ENCODE measurements around the gene FBXW9. TPM values are rescaled to one million over a fixed set of nuclear protein-coding genes. Genes with fewer than 3 reads are reported as not detected.
"Not testable (repeated sequence)": the region's sequence is repeated elsewhere in the genome, so short reads cannot be mapped to it uniquely, and the experiment has no call there.

Gene FBXW9
- total RNA-seq, 1 donor from 2014 or later: 3.1 TPM

DNA sequence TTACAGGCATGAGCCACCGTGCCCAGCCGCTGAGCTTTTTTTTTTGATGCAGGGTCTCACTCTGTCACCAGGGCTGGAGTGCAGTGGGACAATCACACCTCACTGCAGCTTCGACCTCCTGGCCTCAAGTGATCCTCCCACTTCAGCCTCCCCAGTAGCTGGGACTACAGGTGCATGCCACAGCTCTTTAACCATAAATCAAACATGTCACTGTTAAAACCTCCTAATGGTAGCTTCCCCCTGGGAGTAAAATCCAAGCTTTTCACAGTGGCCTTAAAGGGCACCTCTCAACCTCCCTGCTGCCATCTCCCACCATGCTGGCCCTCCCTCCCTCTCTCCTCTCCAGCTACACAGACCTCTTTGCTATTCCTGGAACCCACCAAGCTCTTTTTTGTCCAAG, 10.6 kb downstream of the FBXW9 start:
- H3K4me3 ChIP-seq (ENCODE audit: low read length in 3 of 3): no peak overlapping the region
- peaks cover 3 to 7% (median 4%) of the 10 kb centered on the region in 3 donors for H3K4me1 ChIP-seq (ENCODE audit: control insufficient read depth in 3 of 3, insufficient read depth in 3 of 3, low read length in 3 of 3)
- H3K27me3 ChIP-seq (ENCODE audit: control insufficient read depth in 3 of 3, insufficient read depth in 3 of 3, low read length in 3 of 3): no peaks in the 10 kb centered on the region
- H3K9me3 ChIP-seq (ENCODE audit: control insufficient read depth in 3 of 3, low read length in 3 of 3): no peaks in the 10 kb centered on the region
- no peak overlapping the region for H3K27ac ChIP-seq (ENCODE audit: low read depth, low read length)
- H3K9ac ChIP-seq (ENCODE audit: low read depth in 1 of 3, low read length in 3 of 3): no peak overlapping the region
- peaks cover 0 to 2% (median 0%) of the 10 kb centered on the region in 3 donors for H3K36me3 ChIP-seq (ENCODE audit: control insufficient read depth in 3 of 3, insufficient read depth in 3 of 3, low read length in 3 of 3)

DNA sequence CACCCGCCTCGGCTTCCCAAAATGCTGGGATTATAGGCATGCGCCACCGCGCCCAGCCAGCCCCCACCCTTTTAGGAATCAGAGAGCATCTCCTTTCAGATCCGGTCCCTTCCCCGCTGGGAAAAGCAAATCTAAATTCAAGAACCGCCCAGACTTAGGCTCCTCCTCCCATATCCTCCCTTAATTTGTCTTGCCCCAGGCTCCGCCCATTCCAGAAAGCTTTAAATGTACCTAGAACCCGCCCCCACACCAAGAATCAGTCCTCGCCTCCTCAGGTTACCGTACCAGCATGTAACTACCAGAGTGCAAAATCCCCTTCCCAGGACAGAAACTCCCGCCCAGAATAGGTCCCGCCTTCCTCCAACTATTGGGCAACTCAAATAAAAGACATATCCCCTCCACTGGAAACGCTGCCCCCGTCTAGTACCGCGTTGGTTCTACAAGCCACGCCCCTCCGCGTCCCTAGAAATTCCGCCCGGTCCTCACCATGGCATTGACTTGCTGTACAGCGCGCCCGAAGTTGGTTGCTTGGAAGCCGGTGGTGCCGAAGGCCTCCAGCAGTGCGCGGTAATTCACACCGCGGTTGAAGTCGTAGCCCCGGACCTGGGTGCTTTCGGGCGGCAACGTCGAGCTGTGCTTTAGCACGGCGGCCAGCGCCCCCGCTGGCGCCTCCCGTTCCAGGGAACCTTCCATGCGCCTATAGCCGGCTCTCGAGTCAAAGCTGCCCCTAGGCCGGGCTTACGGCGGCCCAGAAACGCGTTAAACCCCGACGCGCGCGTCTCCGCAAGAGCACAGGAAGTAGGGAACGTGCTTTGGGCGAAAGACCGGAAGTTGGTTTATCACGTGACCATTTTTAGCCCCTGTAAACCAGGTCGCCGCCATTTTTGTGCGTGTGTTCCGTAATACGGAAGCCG, 15.1 kb downstream of the FBXW9 start, which contains the start of gene DHPS:
Gene DHPS, minus strand, starts transcription at position 807 of the 914 bp plus-strand sequence. Its CDS starts 114 bp downstream, at position 693.
- no peaks in the 10 kb centered on the region for H3K27me3 ChIP-seq (ENCODE audit: control insufficient read depth in 3 of 3, insufficient read depth in 3 of 3, low read length in 3 of 3)
- peaks cover 12 to 16% (median 12%) of the 10 kb centered on the region in 3 donors for H3K4me1 ChIP-seq (ENCODE audit: control insufficient read depth in 3 of 3, insufficient read depth in 3 of 3, low read length in 3 of 3)
- H3K4me3 ChIP-seq (ENCODE audit: low read length in 3 of 3): peak within 1 kb of the TSS; percentile 93 to 98 (median 97)
- H3K27ac ChIP-seq (ENCODE audit: low read depth, low read length): peak within 1 kb of the TSS; percentile 97
- peak within 1 kb of the TSS; percentile 98 to 99 (median 99) for H3K9ac ChIP-seq (ENCODE audit: low read depth in 1 of 3, low read length in 3 of 3)
- peaks cover 25 to 32% (median 31%) of the 10 kb centered on the region in 3 donors for H3K36me3 ChIP-seq (ENCODE audit: control insufficient read depth in 3 of 3, insufficient read depth in 3 of 3, low read length in 3 of 3)
- no peaks in the 10 kb centered on the region for H3K9me3 ChIP-seq (ENCODE audit: control insufficient read depth in 3 of 3, low read length in 3 of 3)

DNA sequence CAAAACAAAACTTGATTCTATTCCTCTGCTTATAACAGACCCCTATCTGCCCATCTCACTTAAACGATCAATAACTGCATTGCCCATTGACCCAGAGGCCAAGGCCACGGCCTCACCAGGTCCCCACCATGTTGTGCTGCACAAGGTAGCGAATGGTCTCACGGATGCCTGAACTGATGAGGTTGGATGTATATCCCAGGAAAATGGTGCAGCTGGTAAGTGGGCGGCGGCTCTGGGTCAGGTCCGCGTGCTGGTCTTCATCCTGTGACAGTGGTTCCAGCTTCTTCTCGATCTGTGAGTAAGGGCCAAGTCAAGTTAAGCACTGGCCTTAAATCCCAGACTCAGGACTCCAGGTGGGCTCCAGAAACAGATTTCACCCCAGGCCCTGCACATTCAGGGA, 16.4 kb downstream of the FBXW9 start:
- Histone ChIP-seq H3K4me3 (ENCODE audit: low read length in 3 of 3) (no peak overlapping the region), H3K36me3 (ENCODE audit: control insufficient read depth in 3 of 3, insufficient read depth in 3 of 3, low read length in 3 of 3) (peaks cover 37 to 45% (median 43%) of the 10 kb centered on the region in 3 donors), H3K27me3 (ENCODE audit: control insufficient read depth in 3 of 3, insufficient read depth in 3 of 3, low read length in 3 of 3) (no peaks in the 10 kb centered on the region), H3K27ac (ENCODE audit: low read depth, low read length) (no peak overlapping the region), H3K9me3 (ENCODE audit: control insufficient read depth in 3 of 3, low read length in 3 of 3) (no peaks in the 10 kb centered on the region), H3K4me1 (ENCODE audit: control insufficient read depth in 3 of 3, insufficient read depth in 3 of 3, low read length in 3 of 3) (peaks cover 12 to 16% (median 12%) of the 10 kb centered on the region in 3 donors), H3K9ac (ENCODE audit: low read depth in 1 of 3, low read length in 3 of 3) (no peak overlapping the region)

DNA sequence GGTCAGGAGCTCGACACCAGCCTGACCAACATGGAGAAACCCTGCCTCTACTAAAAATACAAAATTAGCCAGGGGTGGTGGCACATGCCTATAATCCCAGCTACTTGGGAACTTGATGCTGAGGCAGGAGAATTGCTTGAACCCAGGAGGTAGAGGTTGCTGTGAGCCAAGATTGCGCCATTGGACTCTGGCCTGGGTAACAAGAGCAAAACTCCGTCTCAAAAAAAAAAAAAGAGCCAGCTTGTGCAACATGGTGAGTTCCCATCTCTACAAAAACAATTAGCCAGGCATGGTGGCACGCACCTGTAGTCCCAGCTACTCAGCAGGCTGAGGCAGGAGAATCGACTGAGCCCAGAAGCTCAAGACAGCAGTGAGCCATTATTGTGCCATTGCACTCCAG, 18.4 kb downstream of the FBXW9 start:
- not testable (repeated sequence) for H3K27me3 ChIP-seq (ENCODE audit: control insufficient read depth in 3 of 3, insufficient read depth in 3 of 3, low read length in 3 of 3); H3K27ac ChIP-seq (ENCODE audit: low read depth, low read length); H3K4me3 ChIP-seq (ENCODE audit: low read length in 3 of 3); H3K9me3 ChIP-seq (ENCODE audit: control insufficient read depth in 3 of 3, low read length in 3 of 3); H3K9ac ChIP-seq (ENCODE audit: low read depth in 1 of 3, low read length in 3 of 3)
- Histone ChIP-seq H3K36me3 (ENCODE audit: control insufficient read depth in 3 of 3, insufficient read depth in 3 of 3, low read length in 3 of 3) (peaks cover 49 to 56% (median 53%) of the 10 kb centered on the region in 3 donors), H3K4me1 (ENCODE audit: control insufficient read depth in 3 of 3, insufficient read depth in 3 of 3, low read length in 3 of 3) (peaks cover 12 to 16% (median 12%) of the 10 kb centered on the region in 3 donors)

DNA sequence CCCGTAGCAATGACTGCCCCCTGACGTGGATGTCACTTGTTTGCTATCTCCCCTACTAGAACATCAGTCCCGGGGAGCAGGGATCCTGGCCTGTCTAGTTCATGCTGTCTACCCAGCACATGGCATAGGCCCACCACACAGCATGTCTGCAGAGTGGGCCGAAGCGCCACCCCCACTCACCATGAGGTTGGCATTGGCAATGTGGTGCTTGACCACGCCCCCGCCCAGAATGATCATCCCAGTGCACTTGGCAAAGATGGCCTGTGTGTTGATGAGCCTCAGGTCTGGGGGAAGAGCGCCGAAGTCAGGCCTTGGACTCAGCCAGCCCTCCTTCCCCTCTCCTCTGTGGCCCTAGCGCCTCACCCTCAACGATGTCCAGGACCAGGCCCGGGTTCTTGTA, 19.5 kb downstream of the FBXW9 start:
- Histone ChIP-seq H3K27me3 (ENCODE audit: control insufficient read depth in 3 of 3, insufficient read depth in 3 of 3, low read length in 3 of 3) (no peaks in the 10 kb centered on the region), H3K4me1 (ENCODE audit: control insufficient read depth in 3 of 3, insufficient read depth in 3 of 3, low read length in 3 of 3) (peaks cover 8 to 16% (median 12%) of the 10 kb centered on the region in 3 donors), H3K36me3 (ENCODE audit: control insufficient read depth in 3 of 3, insufficient read depth in 3 of 3, low read length in 3 of 3) (peaks cover 51 to 67% (median 58%) of the 10 kb centered on the region in 3 donors), H3K9me3 (ENCODE audit: control insufficient read depth in 3 of 3, low read length in 3 of 3) (no peaks in the 10 kb centered on the region), H3K9ac (ENCODE audit: low read depth in 1 of 3, low read length in 3 of 3) (no peak overlapping the region), H3K27ac (ENCODE audit: low read depth, low read length) (no peak overlapping the region), H3K4me3 (ENCODE audit: low read length in 3 of 3) (no peak overlapping the region)

DNA sequence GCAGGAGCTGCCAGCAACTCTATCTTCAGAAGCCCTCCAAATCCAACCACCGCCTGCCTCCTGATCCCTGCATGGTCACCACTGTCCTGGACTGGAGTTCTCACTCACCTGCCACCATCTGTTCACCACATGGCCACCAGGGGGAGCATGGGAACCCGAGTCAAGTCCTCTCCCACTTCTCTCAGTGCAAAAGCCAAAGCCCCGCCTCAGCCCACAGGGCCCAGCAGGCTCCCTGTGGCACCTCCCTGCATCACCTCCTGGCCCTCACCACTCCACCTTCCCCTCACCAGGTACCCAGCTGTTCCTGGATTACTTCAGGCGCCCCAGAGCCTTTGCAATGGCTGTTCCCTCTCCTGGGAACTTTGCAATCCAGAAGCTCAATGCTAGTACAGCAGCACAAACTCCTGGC, 20.0 kb downstream of the FBXW9 start:
- Histone ChIP-seq H3K27me3 (ENCODE audit: control insufficient read depth in 3 of 3, insufficient read depth in 3 of 3, low read length in 3 of 3) (no peaks in the 10 kb centered on the region), H3K9me3 (ENCODE audit: control insufficient read depth in 3 of 3, low read length in 3 of 3) (no peaks in the 10 kb centered on the region), H3K27ac (ENCODE audit: low read depth, low read length) (no peak overlapping the region), H3K9ac (ENCODE audit: low read depth in 1 of 3, low read length in 3 of 3) (no peak overlapping the region), H3K36me3 (ENCODE audit: control insufficient read depth in 3 of 3, insufficient read depth in 3 of 3, low read length in 3 of 3) (peaks cover 51 to 68% (median 58%) of the 10 kb centered on the region in 3 donors), H3K4me3 (ENCODE audit: low read length in 3 of 3) (no peak overlapping the region), H3K4me1 (ENCODE audit: control insufficient read depth in 3 of 3, insufficient read depth in 3 of 3, low read length in 3 of 3) (peaks cover 8 to 14% (median 12%) of the 10 kb centered on the region in 3 donors)

DNA sequence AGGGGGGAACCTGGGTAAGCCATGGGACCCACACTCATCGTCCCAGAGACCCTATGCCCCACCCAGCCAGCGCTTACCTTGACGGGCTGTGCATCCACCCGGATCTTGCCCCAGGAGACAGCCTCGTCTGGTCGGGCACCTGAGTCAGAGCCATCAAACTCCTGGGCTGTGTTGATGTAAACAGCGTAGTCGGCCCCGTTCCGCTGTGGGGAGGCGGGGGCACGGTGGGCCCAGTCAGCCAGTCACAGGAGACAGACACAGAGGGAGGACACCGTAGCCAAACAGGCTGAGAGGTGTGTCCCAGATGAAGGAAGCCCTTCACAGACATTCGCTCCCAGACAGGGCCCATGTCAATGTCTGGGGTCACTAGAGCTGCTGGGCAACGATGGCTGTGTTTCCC, 20.5 kb downstream of the FBXW9 start:
- peaks cover 51 to 68% (median 58%) of the 10 kb centered on the region in 3 donors for H3K36me3 ChIP-seq (ENCODE audit: control insufficient read depth in 3 of 3, insufficient read depth in 3 of 3, low read length in 3 of 3)
- peaks cover 8 to 10% (median 9%) of the 10 kb centered on the region in 3 donors for H3K4me1 ChIP-seq (ENCODE audit: control insufficient read depth in 3 of 3, insufficient read depth in 3 of 3, low read length in 3 of 3)
- H3K27me3 ChIP-seq (ENCODE audit: control insufficient read depth in 3 of 3, insufficient read depth in 3 of 3, low read length in 3 of 3): no peaks in the 10 kb centered on the region
- no peak overlapping the region for H3K9ac ChIP-seq (ENCODE audit: low read depth in 1 of 3, low read length in 3 of 3)
- no peak overlapping the region for H3K4me3 ChIP-seq (ENCODE audit: low read length in 3 of 3)
- no peak overlapping the region for H3K27ac ChIP-seq (ENCODE audit: low read depth, low read length)
- no peaks in the 10 kb centered on the region for H3K9me3 ChIP-seq (ENCODE audit: control insufficient read depth in 3 of 3, low read length in 3 of 3)

DNA sequence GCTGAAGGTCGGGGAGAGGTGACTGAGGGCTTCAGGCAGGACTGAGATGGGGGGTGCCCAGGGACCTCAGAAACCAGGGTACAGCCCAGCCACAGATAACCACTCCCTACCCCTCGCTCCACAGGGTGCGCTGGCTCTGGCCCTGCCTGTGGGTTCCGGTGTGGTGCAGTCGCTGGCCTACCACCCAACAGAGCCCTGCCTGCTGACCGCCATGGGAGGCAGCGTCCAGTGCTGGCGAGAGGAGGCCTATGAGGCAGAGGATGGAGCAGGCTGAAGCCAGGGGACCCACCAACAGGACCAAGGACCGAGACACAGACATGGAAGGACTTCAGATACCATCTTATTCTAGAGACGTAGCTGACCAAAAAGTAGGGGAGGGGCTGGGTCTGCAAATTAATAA, 21.0 kb downstream of the FBXW9 start:
- Histone ChIP-seq H3K9me3 (ENCODE audit: control insufficient read depth in 3 of 3, low read length in 3 of 3) (no peaks in the 10 kb centered on the region), H3K4me1 (ENCODE audit: control insufficient read depth in 3 of 3, insufficient read depth in 3 of 3, low read length in 3 of 3) (peaks cover 11 to 12% (median 12%) of the 10 kb centered on the region in 3 donors), H3K27me3 (ENCODE audit: control insufficient read depth in 3 of 3, insufficient read depth in 3 of 3, low read length in 3 of 3) (no peaks in the 10 kb centered on the region), H3K27ac (ENCODE audit: low read depth, low read length) (no peak overlapping the region), H3K9ac (ENCODE audit: low read depth in 1 of 3, low read length in 3 of 3) (no peak overlapping the region), H3K4me3 (ENCODE audit: low read length in 3 of 3) (no peak overlapping the region), H3K36me3 (ENCODE audit: control insufficient read depth in 3 of 3, insufficient read depth in 3 of 3, low read length in 3 of 3) (peaks cover 51 to 68% (median 58%) of the 10 kb centered on the region in 3 donors)

DNA sequence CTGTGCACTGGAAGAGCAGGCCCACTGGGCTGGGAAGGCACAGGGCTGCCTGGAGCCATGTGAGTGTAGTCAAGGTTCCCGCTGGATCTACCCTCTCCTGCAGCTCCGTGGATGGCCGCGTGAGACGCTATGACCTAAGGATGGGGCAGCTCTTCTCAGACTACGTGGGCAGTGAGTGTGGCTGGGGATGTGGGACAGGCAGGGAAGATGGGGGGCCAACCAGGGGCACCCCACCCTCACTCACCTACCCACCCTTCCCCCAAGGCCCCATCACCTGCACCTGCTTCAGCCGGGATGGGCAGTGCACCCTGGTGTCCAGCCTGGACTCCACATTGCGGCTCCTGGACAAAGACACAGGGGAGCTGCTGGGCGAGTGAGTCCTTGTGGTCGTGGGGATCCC, 23.7 kb downstream of the FBXW9 start:
- Histone ChIP-seq H3K9me3 (ENCODE audit: control insufficient read depth in 3 of 3, low read length in 3 of 3) (no peaks in the 10 kb centered on the region), H3K27me3 (ENCODE audit: control insufficient read depth in 3 of 3, insufficient read depth in 3 of 3, low read length in 3 of 3) (no peaks in the 10 kb centered on the region), H3K27ac (ENCODE audit: low read depth, low read length) (no peak overlapping the region), H3K4me1 (ENCODE audit: control insufficient read depth in 3 of 3, insufficient read depth in 3 of 3, low read length in 3 of 3) (peaks cover 22 to 29% (median 24%) of the 10 kb centered on the region in 3 donors), H3K36me3 (ENCODE audit: control insufficient read depth in 3 of 3, insufficient read depth in 3 of 3, low read length in 3 of 3) (peaks cover 37 to 49% (median 44%) of the 10 kb centered on the region in 3 donors), H3K4me3 (ENCODE audit: low read length in 3 of 3) (no peak overlapping the region), H3K9ac (ENCODE audit: low read depth in 1 of 3, low read length in 3 of 3) (no peak overlapping the region)

All from skeletal muscle tissue (tissue), 4 donors.